ELF-1 (cell line): Measurements from ENCODE around the gene FAM32A.

ENCODE experiments used
- DNase-seq: peaks from one replicate; pipeline ENCODE4 v3.0.0-alpha.2; 2016; ENCODE audit warnings: low read depth, low spot score

The FAM32A gene

DNA sequence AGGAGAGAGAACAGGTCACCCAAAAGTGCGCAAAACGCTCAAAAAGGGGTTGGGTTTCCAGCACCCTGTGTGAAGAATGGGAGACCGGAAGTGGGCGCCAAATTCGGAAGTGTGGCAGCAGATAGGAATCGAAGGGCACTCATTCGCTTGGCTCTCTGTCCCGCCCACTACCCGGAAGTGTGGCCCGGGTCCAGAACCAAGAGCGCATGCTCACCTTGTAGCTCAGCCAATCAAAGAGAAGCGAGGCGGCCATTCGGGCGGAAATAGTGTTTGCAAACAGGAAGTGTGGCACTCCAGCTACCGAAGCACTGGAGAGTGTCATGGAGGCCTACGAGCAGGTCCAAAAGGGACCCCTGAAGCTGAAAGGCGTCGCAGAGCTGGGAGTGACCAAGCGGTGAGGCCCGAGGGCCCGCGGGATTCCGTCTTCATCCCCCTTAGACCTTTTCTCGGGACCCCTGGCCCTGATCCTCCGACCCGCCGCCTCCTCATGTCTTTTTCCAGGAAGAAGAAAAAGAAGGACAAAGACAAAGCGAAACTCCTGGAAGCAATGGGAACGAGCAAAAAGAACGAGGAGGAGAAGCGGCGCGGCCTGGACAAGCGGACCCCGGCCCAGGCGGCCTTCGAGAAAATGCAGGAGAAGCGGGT lies at the start of gene FAM32A:
Gene FAM32A (plus strand): TSS at position 288 of the 645 bp plus-strand sequence. CDS start 33 bp downstream, at position 321.
- peak; percentile 99 for DNase-seq

DNA sequence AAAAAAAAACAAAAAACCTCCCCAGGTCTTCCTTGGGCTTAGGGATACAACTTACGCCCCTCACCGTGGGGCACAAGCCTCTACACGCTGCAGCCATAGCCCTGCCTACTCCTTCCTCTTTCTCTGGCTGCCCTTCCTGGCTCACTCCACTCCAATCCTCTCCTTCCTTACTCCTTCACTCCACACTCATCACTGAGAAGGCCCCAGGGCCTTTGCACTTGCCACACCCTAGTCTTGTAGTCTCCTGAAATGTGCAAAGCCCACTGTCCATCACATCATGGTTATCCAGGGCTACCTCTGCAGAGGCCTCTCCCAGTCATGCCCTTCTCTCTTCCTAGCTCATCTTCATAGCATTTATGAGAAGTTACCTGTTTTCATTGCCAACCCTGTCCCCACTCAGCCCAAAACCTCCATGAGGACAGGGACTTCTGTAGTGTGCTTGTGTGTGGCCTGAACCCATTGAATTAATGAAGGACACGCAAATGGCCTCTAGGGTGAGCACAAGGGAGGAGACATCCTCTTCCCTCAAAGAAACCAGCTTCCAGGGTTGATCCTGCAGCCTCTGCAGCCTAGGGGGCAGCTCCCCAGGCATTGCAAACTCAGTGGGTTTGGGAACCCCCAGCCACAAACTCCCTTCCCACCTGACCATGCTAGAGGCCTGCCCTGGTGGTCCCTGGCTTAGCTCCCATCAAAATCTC lies 49.6 kb upstream of the FAM32A start:
- no peak for DNase-seq

DNA sequence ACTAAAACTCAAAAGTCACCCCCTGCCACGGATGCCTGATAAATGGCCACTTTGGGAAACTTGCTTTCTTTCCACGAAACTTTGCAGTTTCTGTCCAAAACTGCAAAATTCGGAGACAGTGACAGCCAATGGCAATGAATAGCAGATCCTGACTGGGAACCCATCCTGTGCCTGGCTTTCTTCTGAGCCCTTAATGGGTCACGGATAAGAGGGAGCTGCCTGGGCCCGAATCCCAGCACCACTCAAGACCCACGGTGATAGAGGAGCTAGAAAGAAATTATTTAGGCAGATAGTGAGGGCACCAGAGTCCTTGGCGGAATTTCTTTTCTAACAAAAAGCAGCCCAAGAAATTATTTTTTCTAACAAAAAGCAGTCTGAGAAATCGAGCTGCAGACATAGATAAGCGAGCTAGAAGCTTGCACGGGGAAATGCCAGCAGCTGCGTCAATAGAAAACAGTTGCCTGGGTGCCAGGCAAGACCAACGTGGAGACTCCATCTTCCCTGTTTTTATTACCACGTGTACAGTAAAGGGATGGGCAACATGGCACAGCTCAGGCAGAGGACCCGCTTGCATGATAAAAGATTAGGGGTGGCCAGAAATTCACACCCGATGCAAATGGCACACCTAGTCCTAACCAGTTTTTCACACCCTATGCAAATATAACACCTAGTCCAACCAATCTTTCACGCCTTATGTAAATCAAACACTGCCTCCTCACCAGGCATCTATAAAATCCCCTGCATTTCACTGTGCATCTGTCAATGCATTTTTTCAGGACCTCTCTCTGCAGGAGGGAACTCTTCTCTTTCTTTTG lies 48.8 kb upstream of the FAM32A start:
- DNase-seq = no peak

DNA sequence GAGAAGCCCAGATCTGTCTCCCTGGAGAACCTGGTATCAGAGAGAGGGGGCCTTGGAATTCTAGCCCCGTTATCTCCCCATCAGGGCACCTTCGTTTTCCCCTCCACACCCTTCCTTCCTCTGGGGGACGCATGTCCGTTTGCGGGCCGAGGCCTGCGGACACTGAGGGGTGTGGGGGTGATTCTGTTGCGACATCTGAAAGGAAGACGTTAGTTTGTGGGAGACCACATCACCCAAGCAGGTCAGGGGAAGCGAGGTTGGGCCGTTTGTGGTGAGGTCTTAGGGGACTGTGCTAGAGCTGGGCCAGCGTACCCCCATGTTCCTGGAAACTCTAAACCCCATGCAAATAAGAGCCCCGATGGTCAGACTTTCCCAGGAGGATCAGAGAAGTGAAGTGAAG lies 45.5 kb upstream of the FAM32A start:
- no peak for DNase-seq

- no peak for DNase-seq
These were observed 44.2 kb upstream of the FAM32A start for GRCh38 chr19:16141043-16141442.

GRCh38 chr19:16142032-16142580 lies 43.1 kb upstream of the FAM32A start:
- no peak for DNase-seq

- peak; percentile 80 for DNase-seq
These were observed 41.6 kb upstream of the FAM32A start, which contains the start of gene HSH2D for GRCh38 chr19:16143399-16144215. Gene HSH2D, plus strand, starts transcription at chr19:16143685. Its CDS starts 5,066 bp downstream, at chr19:16148751.

DNA sequence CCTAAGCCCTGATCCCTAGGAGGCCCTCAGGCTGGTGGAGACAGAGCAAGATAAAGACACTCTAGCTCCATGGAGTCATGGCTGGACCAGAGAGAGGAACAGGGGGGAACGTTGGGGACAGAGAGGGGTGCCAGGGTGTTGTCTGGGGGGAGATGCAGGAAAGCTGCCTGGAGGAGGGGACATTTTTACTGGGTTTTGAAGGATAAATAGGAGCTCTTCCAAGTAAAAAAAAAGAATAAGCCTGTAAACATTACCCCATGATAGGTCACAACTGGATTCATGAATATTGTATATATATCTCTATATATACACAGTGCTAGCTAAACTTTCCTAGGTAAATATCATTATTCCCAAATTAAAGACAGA lies 41.0 kb upstream of the FAM32A start:
- no peak for DNase-seq

GRCh38 chr19:16146112-16146511 lies 39.1 kb upstream of the FAM32A start:
- no peak for DNase-seq

DNA sequence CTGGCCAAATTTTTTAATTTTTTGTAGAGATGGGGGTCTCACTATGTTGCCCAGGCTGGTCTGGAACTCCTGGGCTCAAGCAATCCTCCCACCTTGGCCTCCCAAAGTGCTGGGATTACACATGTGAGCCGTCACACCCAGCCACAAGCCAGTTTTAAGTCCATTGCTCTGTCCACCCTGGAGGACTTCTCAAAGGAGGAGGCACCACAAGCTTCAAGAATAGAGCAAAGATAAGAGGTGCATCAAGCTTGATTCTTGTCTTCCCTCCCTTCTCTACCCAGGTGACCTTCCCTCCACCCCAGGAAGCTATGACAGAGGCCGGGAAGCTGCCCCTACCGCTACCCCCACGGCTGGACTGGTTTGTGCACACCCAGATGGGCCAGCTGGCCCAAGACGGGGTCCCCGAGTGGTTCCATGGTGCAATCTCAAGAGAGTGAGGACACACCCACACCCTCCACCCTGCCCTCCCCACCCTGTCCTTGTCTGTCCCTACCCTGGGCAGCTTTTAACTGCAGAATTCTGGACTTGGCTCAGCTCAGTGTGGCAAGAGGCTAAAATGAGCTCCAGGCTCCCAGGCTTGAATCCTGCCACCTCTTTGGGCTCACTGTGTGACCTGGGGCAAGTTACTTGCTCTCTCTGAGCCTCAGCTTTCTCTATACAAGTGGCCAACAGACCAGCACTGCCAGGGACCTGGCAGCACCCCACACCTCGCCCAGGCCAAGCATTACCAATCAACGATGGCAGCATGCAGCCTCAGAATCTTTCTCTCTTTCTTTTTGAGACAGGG lies 36.6 kb upstream of the FAM32A start:
- DNase-seq = no peak

- peak; percentile 47 for DNase-seq
These were observed 31.5 kb upstream of the FAM32A start for GRCh38 chr19:16153582-16154336.

DNA sequence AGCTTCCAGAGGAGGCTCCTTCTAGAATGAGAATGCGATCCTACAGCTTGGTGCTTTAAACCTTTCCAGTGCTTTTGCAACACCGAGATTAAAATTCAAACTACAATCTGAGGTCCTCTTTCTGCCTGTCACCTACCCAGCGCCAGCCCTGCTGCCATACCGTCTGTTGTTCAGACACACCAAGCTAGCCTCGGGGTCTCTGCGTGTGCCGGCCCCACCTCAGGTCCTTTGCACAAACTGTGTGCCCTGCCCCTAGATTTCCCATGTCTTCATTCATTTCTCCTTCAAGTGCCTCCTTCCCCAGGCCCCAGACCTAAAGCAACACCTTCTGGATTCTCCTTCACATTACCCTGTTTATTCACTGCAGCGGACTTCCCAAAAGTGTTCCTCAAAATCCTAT lies 30.7 kb upstream of the FAM32A start:
- no peak for DNase-seq

- DNase-seq = no peak
These were observed 30.1 kb upstream of the FAM32A start for GRCh38 chr19:16155128-16155527.

DNA sequence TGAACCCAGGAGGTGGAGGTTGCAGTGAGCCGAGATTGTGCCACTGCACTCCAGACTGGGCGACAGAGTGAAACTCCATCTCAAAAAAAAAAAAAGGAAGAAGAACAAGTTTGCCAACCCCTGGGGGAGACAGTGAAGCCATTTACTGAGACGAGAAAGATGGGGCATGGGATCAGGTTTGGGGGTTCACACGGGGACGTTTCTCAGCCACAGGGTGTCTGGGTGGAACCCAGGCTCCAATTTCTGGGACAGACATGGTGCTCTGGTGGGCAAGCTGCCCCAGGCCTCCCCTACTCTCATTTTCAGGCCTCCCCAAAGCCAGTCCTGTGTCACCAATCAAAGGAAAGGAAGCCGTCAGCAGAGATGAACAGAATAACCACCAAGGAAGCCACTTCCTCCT lies 28.3 kb upstream of the FAM32A start:
- no peak for DNase-seq

DNA sequence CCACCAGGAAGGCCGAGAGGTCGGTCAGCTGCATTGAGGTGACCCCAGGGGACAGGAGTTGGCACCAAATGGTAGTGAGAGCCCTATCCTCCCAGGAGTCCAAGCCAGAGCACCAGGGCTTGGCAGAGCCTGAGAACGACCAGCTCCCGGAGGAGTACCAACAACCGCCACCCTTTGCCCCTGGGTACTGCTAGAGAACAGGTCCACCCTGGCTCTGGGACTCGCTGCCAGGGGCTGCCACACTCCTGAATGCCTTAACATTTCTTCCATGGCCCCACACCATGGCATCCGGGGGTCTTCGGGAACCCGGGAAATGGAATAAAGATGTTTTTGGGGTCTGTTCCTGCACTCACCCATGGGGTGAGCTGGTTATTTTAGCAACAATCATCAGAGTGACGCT lies 27.6 kb upstream of the FAM32A start:
- DNase-seq = no peak

GRCh38 chr19:16159655-16160054 lies 25.6 kb upstream of the FAM32A start:
- no peak for DNase-seq

DNA sequence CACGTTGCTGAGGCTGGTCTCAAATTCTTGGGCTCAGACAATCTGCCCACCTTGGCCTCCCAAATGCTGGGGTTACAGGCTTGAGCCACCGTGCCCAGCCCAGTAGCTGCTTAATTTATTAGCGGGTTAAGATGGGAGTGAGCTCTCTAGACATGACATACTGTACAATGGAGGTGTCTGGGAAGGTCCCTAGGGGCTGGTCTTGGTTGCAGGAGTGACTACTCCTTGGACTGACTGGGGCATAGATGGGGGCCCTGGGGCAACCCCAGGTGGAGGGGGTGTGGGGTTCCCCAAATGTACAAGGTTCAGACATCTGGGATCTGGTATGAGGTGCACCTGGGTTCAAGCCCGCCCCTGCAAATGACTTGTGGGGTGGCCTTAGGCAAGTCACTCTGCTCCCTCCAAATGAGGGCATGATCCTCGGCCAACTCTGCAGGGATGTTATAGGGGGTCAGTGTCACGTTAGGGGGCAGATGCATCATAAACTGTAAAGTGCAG lies 24.7 kb upstream of the FAM32A start:
- no peak for DNase-seq

DNA sequence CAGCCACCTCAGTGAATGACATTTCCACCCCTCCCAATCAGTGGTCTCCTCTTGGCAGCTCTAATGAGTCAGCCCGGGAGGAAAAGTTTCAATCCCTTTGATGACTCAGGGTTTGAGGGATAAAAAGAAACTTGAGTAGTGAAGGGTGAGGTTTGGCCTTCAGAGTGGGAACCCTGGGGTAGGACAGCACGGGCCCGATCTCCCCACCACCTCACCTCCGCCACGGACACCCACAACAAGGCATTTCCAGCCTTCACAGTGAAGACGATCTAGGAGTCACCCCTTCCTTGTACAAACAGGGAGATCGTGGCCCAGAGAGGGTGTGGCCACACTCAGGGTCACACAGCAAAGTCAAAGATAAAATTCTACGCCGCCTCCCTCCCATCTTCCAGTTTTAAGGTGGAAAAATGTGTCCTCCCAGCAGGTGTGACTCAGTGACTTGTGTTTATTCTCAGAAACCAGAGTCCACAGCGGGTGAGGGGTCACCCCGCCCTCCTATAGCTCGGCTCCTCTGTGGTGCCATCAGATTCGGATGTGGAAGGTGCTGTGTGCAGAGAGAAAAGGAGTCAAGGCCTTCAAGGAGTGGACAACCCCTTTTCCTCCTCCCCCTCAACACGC lies 24.2 kb upstream of the FAM32A start:
- DNase-seq = no peak

GRCh38 chr19:16161840-16162239 lies 23.4 kb upstream of the FAM32A start:
- no peak for DNase-seq
